Chondrocyte (in vitro differentiated cells): ENCODE results near the gene GBP4. TPM values are rescaled to one million over a fixed set of nuclear protein-coding genes. Genes with fewer than 3 reads are reported as not detected.

Experiments
- DNase-seq: peaks from one replicate; pipeline ENCODE4 v3.0.0; 2021; ENCODE audit warnings: mixed read lengths, low spot score
- H3K27ac Mint-ChIP-seq: one replicate; pipeline ENCODE4 v1.8.0; 2021; ENCODE audit warnings: mild to moderate bottlenecking, moderate library complexity, mixed read lengths; ENCODE audit not compliant: unreplicated experiment
- H3K27me3 Mint-ChIP-seq: 2 replicates; pipeline ENCODE4 v1.8.0; 2021; ENCODE audit warnings: low read depth, mixed read lengths
- H3K36me3 Mint-ChIP-seq: 2 replicates; pipeline ENCODE4 v1.8.0; 2021; ENCODE audit warnings: low read depth, mixed read lengths
- H3K4me1 Mint-ChIP-seq: 2 replicates; pipeline ENCODE4 v1.8.0; 2021; ENCODE audit warnings: low read depth, mild to moderate bottlenecking, mixed read lengths
- H3K4me3 Mint-ChIP-seq: one replicate; pipeline ENCODE4 v1.8.0; 2021; ENCODE audit warnings: mild to moderate bottlenecking, moderate library complexity, mixed read lengths; ENCODE audit not compliant: unreplicated experiment
- H3K9me3 Mint-ChIP-seq: 2 replicates; pipeline ENCODE4 v1.8.0; 2021; ENCODE audit warnings: low read depth, mixed read lengths
- total RNA-seq: library from RNA; stranded (reverse); gene quantifications from 3 replicates; pipeline ENCODE4 v1.2.1, GENCODE V29; 2021
- TF ChIP-seq, protein P1 (sequence below): fragments of 200-600 bp; sonication (generic); IDR thresholded peaks from 2 replicates; pipeline ENCODE4 v1.5.0; 2021; ENCODE audit warnings: antibody characterized with exemption, mild to moderate bottlenecking, moderate library complexity

GBP4 gene
- total RNA-seq, 1 donor from 2014 or later: not detected

DNA sequence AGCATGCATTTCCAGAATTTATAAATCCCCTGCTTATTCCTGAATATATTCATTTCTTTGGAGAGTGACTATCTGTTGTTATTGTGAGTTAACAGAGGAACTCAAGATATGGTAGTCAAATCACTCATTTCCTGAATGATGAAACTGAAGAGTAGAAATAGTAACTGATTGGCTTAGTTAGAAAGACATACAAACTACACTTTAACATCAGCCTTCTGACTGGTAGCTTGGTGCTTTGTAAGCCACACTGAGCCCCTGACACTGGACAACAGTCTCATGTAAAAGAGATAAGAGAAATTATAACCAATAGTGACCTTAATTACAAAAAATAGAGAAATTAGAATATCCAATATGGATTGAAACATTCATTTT lies 27.7 kb downstream of the GBP4 start:
- Mint-ChIP-seq H3K4me1 (no peaks in the 10 kb centered on the region), H3K27me3 (peaks cover 8% of the 10 kb centered on the region)
- DNase-seq: no peak

DNA sequence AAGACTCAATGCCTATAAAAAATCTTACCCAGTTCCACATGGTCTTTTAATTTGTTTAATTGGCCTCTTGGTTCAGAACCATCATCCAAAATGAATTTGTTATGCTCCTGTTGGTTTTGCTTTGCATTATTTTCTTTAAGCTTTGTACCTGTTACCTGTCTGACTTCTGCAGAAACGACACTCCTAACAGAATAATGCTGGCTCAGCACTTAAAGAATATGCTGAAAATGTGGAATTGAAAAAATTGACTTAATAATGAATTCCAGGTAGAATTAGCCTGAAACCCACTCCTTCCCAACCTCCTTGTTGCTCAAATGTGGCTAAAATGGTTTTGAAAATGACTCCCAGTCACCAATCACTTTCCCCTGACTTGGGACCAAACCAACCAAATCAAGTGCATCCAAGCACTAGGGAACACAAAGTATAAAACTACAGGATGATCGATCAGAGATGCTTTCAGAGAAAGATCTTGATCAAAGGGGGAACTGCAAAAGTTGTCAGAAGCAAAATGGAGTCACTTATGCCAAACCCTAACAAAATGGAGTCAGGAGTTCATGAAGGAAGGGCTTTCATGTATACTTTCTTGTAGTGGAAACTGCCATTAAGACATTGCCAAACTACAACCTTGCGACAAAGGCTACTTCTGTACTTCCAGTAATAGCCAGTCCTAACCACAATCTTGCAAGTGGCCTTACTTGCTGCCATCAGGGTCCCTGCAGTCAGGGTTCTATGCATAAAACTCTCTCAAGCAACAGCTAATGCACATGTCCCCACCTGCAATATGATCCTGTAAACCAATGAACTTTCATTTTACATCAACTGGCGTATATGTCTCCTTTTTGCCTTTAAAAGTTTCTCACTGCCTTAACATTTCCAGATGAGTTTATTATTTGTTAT lies 28.3 kb downstream of the GBP4 start:
- H3K9me3 Mint-ChIP-seq: no peaks in the 10 kb centered on the region
- no peak overlapping the region for H3K27ac Mint-ChIP-seq
- H3K4me1 Mint-ChIP-seq: no peaks in the 10 kb centered on the region
- H3K4me3 Mint-ChIP-seq: no peak overlapping the region
- DNase-seq: no peak
- TF ChIP-seq, protein P1, sequence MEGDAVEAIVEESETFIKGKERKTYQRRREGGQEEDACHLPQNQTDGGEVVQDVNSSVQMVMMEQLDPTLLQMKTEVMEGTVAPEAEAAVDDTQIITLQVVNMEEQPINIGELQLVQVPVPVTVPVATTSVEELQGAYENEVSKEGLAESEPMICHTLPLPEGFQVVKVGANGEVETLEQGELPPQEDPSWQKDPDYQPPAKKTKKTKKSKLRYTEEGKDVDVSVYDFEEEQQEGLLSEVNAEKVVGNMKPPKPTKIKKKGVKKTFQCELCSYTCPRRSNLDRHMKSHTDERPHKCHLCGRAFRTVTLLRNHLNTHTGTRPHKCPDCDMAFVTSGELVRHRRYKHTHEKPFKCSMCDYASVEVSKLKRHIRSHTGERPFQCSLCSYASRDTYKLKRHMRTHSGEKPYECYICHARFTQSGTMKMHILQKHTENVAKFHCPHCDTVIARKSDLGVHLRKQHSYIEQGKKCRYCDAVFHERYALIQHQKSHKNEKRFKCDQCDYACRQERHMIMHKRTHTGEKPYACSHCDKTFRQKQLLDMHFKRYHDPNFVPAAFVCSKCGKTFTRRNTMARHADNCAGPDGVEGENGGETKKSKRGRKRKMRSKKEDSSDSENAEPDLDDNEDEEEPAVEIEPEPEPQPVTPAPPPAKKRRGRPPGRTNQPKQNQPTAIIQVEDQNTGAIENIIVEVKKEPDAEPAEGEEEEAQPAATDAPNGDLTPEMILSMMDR: no peak
- H3K36me3 Mint-ChIP-seq: no peaks in the 10 kb centered on the region
- peaks cover 8% of the 10 kb centered on the region for H3K27me3 Mint-ChIP-seq

More for the DNA sequence above, 27.7 kb downstream of the GBP4 start:
- TF ChIP-seq, protein P1: no peak
- H3K9me3 Mint-ChIP-seq: no peaks in the 10 kb centered on the region
- H3K36me3 Mint-ChIP-seq: no peaks in the 10 kb centered on the region
- no peak overlapping the region for H3K27ac Mint-ChIP-seq
- H3K4me3 Mint-ChIP-seq: no peak overlapping the region

DNA sequence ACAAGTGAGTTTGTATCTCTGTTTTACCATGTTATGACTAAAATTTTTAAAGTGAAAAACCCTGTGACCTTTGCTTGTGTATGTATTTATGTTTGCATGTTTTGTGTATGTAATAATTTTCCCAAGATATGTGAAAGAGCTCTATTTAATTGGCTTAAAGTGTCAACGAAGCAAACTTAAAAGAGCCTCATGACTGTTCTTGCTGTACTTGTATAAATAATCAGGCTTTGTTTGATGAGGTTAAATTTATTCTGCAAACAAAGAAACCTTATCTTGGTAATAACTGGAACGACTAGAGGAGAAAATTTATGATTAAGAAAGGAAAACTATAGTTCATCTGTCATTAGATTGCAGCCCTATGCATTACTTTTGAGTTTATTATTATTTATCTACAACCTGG lies 29.6 kb downstream of the GBP4 start:
- Mint-ChIP-seq H3K36me3 (no peaks in the 10 kb centered on the region), H3K27ac (no peak overlapping the region), H3K9me3 (no peaks in the 10 kb centered on the region), H3K4me3 (no peak overlapping the region), H3K27me3 (peaks cover 8% of the 10 kb centered on the region), H3K4me1 (no peaks in the 10 kb centered on the region)
- TF ChIP-seq, protein P1: no peak
- DNase-seq: no peak

DNA sequence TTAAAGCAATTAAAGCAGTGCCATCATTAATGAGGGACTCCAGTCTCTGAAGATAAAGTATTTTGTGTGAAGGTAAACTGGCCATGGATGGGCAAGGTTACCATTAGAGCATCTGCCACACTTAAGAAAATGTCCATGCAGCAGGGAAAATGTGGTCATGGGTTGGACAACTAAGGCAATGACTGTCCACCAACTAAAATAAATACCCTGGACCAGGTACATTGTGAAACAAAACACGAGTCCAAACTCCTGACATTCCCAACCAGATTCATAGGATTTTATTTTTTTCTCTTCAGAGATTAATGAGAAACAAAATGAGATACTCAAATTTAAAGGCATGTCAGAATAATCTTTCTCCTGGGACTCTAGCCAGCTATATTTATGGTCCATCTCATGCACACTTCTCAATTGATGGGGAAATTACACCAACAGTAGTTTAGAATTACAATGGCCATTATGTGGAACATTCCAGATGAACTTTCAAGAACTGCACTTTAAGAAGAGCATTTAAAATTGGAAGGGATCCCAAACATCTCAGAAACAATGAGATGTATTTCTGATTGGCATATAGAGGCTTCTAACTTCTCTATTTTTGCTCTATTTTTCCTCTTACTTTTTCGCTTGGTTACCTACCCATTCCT lies 31.0 kb downstream of the GBP4 start:
- H3K36me3 Mint-ChIP-seq: no peaks in the 10 kb centered on the region
- no peaks in the 10 kb centered on the region for H3K9me3 Mint-ChIP-seq
- no peak overlapping the region for H3K4me3 Mint-ChIP-seq
- no peaks in the 10 kb centered on the region for H3K4me1 Mint-ChIP-seq
- no peak for DNase-seq
- no peak overlapping the region for H3K27ac Mint-ChIP-seq
- peaks cover 2% of the 10 kb centered on the region for H3K27me3 Mint-ChIP-seq
- TF ChIP-seq, protein P1: no peak

DNA sequence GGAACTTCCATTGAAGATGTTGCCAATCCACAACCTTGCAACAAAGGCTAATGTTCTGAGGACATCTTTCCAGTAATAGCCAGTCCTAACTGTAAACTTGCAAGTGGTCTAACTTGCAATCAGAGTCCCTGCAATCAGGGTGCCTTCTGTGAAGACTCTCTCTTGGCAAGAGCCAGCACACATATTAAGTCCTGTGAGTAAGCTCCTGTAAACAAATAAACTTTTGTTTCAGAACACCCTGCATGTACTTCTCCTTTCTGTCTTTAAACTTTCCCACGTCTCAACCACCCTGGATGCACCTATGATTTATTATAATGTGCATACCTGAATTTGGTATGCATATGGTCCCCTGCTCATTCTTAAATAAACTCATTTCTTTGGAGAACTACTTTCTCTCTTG lies 32.0 kb downstream of the GBP4 start:
- no peak overlapping the region for H3K4me3 Mint-ChIP-seq
- TF ChIP-seq, protein P1: no peak
- no peaks in the 10 kb centered on the region for H3K4me1 Mint-ChIP-seq
- no peaks in the 10 kb centered on the region for H3K36me3 Mint-ChIP-seq
- DNase-seq: no peak
- peaks cover 2% of the 10 kb centered on the region for H3K27me3 Mint-ChIP-seq
- no peak overlapping the region for H3K27ac Mint-ChIP-seq
- peaks cover 4% of the 10 kb centered on the region for H3K9me3 Mint-ChIP-seq
